H9 (cell line): ENCODE measurements around the gene ATG2A. TPM values are rescaled to one million over a fixed set of nuclear protein-coding genes. Genes with fewer than 3 reads are reported as not detected.

Experiments used
- DNase-seq: peaks from one replicate; pipeline ENCODE4 v3.0.0-alpha.2; 2017
- H2AFZ ChIP-seq: one replicate; pipeline ENCODE4 v1.6.1; 2013; ENCODE audit warnings: mild to moderate bottlenecking, low read length, control low read depth, moderate library complexity
- H2AK5ac ChIP-seq: 2 replicates; pipeline ENCODE4 v1.6.1; 2013; ENCODE audit warnings: low read length, control low read depth, mixed read lengths; ENCODE audit not compliant: insufficient read length
- H2BK120ac ChIP-seq: one replicate; pipeline ENCODE4 v1.6.1; 2013; ENCODE audit warnings: low read depth, mild to moderate bottlenecking, low read length, control low read depth, inconsistent platforms; ENCODE audit not compliant: poor library complexity, severe bottlenecking
- H2BK12ac ChIP-seq: 2 replicates; pipeline ENCODE4 v1.6.1; 2013; ENCODE audit warnings: low read length, control low read depth, mixed read lengths, low read depth; ENCODE audit not compliant: insufficient read length
- H2BK15ac ChIP-seq: 2 replicates; pipeline ENCODE4 v1.6.1; 2013; ENCODE audit warnings: low read depth, low read length, control low read depth
- H2BK20ac ChIP-seq: one replicate; pipeline ENCODE4 v1.6.1; 2013; ENCODE audit warnings: low read depth, mild to moderate bottlenecking, low read length, control low read depth, inconsistent platforms; ENCODE audit not compliant: poor library complexity, severe bottlenecking
- H2BK5ac ChIP-seq: 2 replicates; pipeline ENCODE4 v1.6.1; 2013; ENCODE audit warnings: low read length, control low read depth, mixed read lengths; ENCODE audit not compliant: insufficient read length
- H3K14ac ChIP-seq: 2 replicates; pipeline ENCODE4 v1.6.1; 2013; ENCODE audit warnings: low read length, control low read depth; ENCODE audit not compliant: insufficient read depth
- H3K18ac ChIP-seq: 2 replicates; pipeline ENCODE4 v1.6.1; 2013; ENCODE audit warnings: low read depth, mild to moderate bottlenecking, mixed read lengths, low read length, control low read depth; ENCODE audit not compliant: insufficient read length
- H3K23ac ChIP-seq: 2 replicates; pipeline ENCODE4 v1.6.1; 2013; ENCODE audit warnings: low read length, control low read depth, mixed read lengths, low read depth; ENCODE audit not compliant: insufficient read length
- H3K23me2 ChIP-seq: 2 replicates; pipeline ENCODE4 v1.6.1; 2013; ENCODE audit warnings: low read depth, mild to moderate bottlenecking, mixed read lengths, low read length, control low read depth; ENCODE audit not compliant: insufficient read length, poor library complexity, severe bottlenecking
- H3K27ac ChIP-seq: 2 replicates; pipeline ENCODE4 v1.5.1; 2013; ENCODE audit warnings: low read length, control low read depth, mixed read lengths, low read depth; ENCODE audit not compliant: insufficient read length
- H3K27me3 ChIP-seq: 2 replicates; pipeline ENCODE4 v1.6.1; 2013; ENCODE audit warnings: low read length, control low read depth, inconsistent platforms; ENCODE audit not compliant: insufficient read depth
- H3K4ac ChIP-seq: 2 replicates; pipeline ENCODE4 v1.6.1; 2013; ENCODE audit warnings: low read depth, mild to moderate bottlenecking, control low read depth, inconsistent platforms, low read length, moderate library complexity
- H3K4me1 ChIP-seq: 2 replicates; pipeline ENCODE4 v1.6.1; 2013; ENCODE audit warnings: low read length, control low read depth, inconsistent platforms; ENCODE audit not compliant: insufficient read depth
- H3K4me2 ChIP-seq: 2 replicates; pipeline ENCODE4 v1.6.1; 2013; ENCODE audit warnings: low read length, control low read depth, mixed read lengths; ENCODE audit not compliant: insufficient read length, insufficient read depth
- H3K56ac ChIP-seq: 2 replicates; pipeline ENCODE4 v1.6.1; 2013; ENCODE audit warnings: low read depth, mild to moderate bottlenecking, mixed read lengths, low read length, control low read depth; ENCODE audit not compliant: insufficient read length
- H3K79me1 ChIP-seq: 2 replicates; pipeline ENCODE4 v1.6.1; 2013; ENCODE audit warnings: low read depth, mild to moderate bottlenecking, moderate library complexity, low read length, control low read depth, inconsistent platforms; ENCODE audit not compliant: insufficient read depth, poor library complexity, severe bottlenecking
- H3K79me2 ChIP-seq: 2 replicates; pipeline ENCODE4 v1.6.1; 2013; ENCODE audit warnings: low read length, control low read depth, inconsistent platforms; ENCODE audit not compliant: insufficient read depth
- H3K9ac ChIP-seq: 2 replicates; pipeline ENCODE4 v1.6.1; 2013; ENCODE audit warnings: low read length, control low read depth, mixed read lengths; ENCODE audit not compliant: insufficient read length; ENCODE audit errors: extremely low read depth
- H3K9me3 ChIP-seq: one replicate; pipeline ENCODE4 v1.6.1; 2013; ENCODE audit warnings: low read depth, low read length, inconsistent platforms; ENCODE audit not compliant: control insufficient read depth
- H3T11ph ChIP-seq: one replicate; pipeline ENCODE4 v1.6.1; 2013; ENCODE audit warnings: mild to moderate bottlenecking, low read length, control low read depth, inconsistent platforms
- H4K20me1 ChIP-seq: one replicate; pipeline ENCODE4 v1.6.1; 2013; ENCODE audit not compliant: control insufficient read depth, insufficient read length, insufficient read depth
- H4K5ac ChIP-seq: 2 replicates; pipeline ENCODE4 v1.6.1; 2013; ENCODE audit warnings: low read depth, mild to moderate bottlenecking, mixed read lengths, low read length, control low read depth; ENCODE audit not compliant: insufficient read length
- H4K8ac ChIP-seq: replicated peaks from 2 replicates; pipeline ENCODE4 v1.6.1; 2013; ENCODE audit warnings: low read length, control low read depth, mixed read lengths, low read depth; ENCODE audit not compliant: insufficient read length
- H4K91ac ChIP-seq: 2 replicates; pipeline ENCODE4 v1.6.1; 2013; ENCODE audit warnings: low read depth, mild to moderate bottlenecking, moderate library complexity, mixed read lengths, low read length, control low read depth; ENCODE audit not compliant: insufficient read length
- H3K27ac Mint-ChIP-seq, 3 experiments: 2 replicates in 2 of 3; 3 replicates in 1 of 3; pipeline ENCODE4 v1.8.0; 2020 to 2021; ENCODE audit warnings: mixed read lengths in 3 of 3, mild to moderate bottlenecking in 1 of 3, moderate library complexity in 1 of 3
- H3K27me3 Mint-ChIP-seq: 2 replicates; pipeline ENCODE4 v1.8.0; 2021; ENCODE audit warnings: low read depth, mild to moderate bottlenecking, moderate library complexity, mixed read lengths
- H3K36me3 Mint-ChIP-seq, 3 experiments: 2 replicates in 2 of 3; 3 replicates in 1 of 3; pipeline ENCODE4 v1.8.0; 2020 to 2021; ENCODE audit warnings: low read depth in 3 of 3, mixed read lengths in 3 of 3; ENCODE audit not compliant: insufficient read depth in 1 of 3
- H3K4me1 Mint-ChIP-seq, 2 experiments: 2 replicates each; pipeline ENCODE4 v1.8.0; 2020; ENCODE audit warnings: mixed read lengths in 2 of 2
- H3K4me3 Mint-ChIP-seq, 2 experiments: 2 replicates in 1 of 2; 3 replicates in 1 of 2; pipeline ENCODE4 v1.8.0; 2020 to 2021; ENCODE audit warnings: mild to moderate bottlenecking in 2 of 2, mixed read lengths in 2 of 2, moderate library complexity in 1 of 2
- H3K9me3 Mint-ChIP-seq, 2 experiments: 2 replicates in 1 of 2; 3 replicates in 1 of 2; pipeline ENCODE4 v1.8.0; 2020; ENCODE audit warnings: mild to moderate bottlenecking in 2 of 2, mixed read lengths in 2 of 2, moderate library complexity in 1 of 2
- WGBS: extraction: QIAGEN DNeasy Blood & Tissue Kit; methylation state at CpG from one replicate; pipeline ENCODE4 v1.1.7; 2013; ENCODE audit warnings: missing lambda C conversion rate, low lambda C conversion rate, mixed read lengths; ENCODE audit not compliant: insufficient read length; ENCODE audit errors: extremely low coverage; 5-methylcytosine and 5-hydroxymethylcytosine counted together
- total RNA-seq: library from RNA; stranded (reverse); gene quantifications from 2 replicates; pipeline ENCODE4 v1.2.1, GENCODE V29; 2021
- TF ChIP-seq, protein P1 (sequence below): fragments of 200-600 bp; sonication (generic); conservative IDR thresholded peaks from 3 replicates; pipeline ENCODE4 v1.8.0; 2021; ENCODE audit warnings: antibody characterized with exemption, mild to moderate bottlenecking

The ATG2A gene
- total RNA-seq, 1 experiment from 2014 or later, result 21.3 TPM

DNA sequence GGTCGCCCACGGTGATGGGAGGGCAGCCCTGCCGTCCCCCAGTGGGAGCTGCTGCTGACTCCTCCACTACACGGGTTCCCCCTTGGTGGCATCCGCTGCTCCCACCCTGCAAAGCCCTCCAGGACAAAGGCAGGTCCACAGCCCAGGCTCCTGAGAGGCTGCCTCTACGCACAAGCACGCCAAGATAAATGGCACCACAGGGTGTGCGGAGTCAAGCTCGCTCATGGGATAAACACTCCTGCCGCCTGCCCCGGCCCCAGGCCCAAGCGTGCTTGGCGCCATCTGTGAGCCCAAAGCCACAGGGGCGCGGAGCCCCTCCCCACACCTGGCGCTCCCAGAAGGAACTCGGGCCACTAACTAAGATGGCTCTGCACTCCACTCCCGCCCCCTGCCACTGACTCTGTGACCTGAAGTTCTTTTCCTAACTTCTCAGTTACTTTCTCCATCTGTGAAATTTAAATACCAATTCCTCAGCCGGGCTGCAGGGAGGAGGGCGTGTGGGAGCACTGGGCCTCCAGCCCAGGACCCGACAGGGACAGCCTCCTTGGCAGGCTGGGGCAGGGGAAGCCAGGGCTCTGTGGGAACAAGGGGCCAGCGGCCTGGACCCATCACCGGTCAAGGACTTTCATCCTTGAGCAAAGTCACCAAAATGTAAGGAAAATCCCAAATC, 53.5 kb downstream of the ATG2A start:
- Histone ChIP-seq H3K14ac (no peak overlapping the region), H3K9me3 (no peaks in the 10 kb centered on the region), H3K27me3 (no peaks in the 10 kb centered on the region), H3K56ac (no peak overlapping the region), H3K23me2 (no peaks in the 10 kb centered on the region), H2BK120ac (no peak overlapping the region), H3K27ac (no peak overlapping the region), H2BK5ac (no peak overlapping the region), H3K79me2 (no peaks in the 10 kb centered on the region), H3K4me1 (no peaks in the 10 kb centered on the region; the same call in 1 of the 2 replicates), H3T11ph (no peak overlapping the region), H4K20me1 (no peaks in the 10 kb centered on the region), H4K91ac (no peak overlapping the region), H2BK15ac (no peak overlapping the region), H3K4ac (no peak overlapping the region), H2AK5ac (no peak overlapping the region), H3K18ac (no peak overlapping the region), H2BK12ac (no peak overlapping the region), H4K8ac (no peak overlapping the region), H2BK20ac (no peak overlapping the region), H3K79me1 (no peaks in the 10 kb centered on the region), H3K23ac (no peak overlapping the region), H3K9ac (no peak overlapping the region), H4K5ac (no peak overlapping the region), H3K4me2 (no peak overlapping the region), H2AFZ (no peak overlapping the region)
- Mint-ChIP-seq H3K9me3 (no peaks in the 10 kb centered on the region), H3K36me3 (peaks cover 0 to 2% (median under 1%) of the 10 kb centered on the region in 3 experiments; a peak in 3 of 7 replicates), H3K4me1 (peaks cover 15 to 27% of the 10 kb centered on the region in 2 experiments), H3K4me3 (no peak overlapping the region), H3K27ac (peak overlapping the region; percentile 55 to 95 (median 87); a peak in 5 of 7 replicates), H3K27me3 (no peaks in the 10 kb centered on the region)
- no peak for DNase-seq
- WGBS, result no CpG with 5 or more reads among the region's 23 CpGs
- TF ChIP-seq, protein P1, sequence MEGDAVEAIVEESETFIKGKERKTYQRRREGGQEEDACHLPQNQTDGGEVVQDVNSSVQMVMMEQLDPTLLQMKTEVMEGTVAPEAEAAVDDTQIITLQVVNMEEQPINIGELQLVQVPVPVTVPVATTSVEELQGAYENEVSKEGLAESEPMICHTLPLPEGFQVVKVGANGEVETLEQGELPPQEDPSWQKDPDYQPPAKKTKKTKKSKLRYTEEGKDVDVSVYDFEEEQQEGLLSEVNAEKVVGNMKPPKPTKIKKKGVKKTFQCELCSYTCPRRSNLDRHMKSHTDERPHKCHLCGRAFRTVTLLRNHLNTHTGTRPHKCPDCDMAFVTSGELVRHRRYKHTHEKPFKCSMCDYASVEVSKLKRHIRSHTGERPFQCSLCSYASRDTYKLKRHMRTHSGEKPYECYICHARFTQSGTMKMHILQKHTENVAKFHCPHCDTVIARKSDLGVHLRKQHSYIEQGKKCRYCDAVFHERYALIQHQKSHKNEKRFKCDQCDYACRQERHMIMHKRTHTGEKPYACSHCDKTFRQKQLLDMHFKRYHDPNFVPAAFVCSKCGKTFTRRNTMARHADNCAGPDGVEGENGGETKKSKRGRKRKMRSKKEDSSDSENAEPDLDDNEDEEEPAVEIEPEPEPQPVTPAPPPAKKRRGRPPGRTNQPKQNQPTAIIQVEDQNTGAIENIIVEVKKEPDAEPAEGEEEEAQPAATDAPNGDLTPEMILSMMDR, result no peak
